Ammon's horn (tissue), 1 donor: Measurements from ENCODE around the gene RPL19.

Source experiments
- DNase-seq: peaks from one replicate; pipeline ENCODE4 v3.0.0-alpha.2; 2016; ENCODE audit warnings: low spot score

The RPL19 gene

DNA sequence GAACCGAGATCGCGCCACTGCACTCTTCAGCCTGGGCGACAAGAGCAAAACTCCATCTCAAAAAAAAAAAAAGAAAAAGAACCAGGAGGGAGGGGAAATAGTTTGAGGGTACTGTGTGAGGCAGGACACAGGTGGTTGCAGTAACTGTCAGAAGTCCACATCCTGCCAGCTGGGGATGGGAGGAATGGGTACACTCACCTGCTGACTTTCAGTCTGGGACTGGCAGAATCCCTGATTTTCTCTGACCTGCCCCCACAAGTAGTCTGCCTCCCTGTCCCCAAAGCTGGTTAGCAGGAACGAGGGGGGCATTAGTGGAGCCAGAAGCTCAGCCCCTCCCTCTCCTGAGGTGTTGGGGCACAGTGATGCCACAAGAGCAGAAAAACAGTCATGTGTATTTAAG lies 27.0 kb upstream of the RPL19 start:
- DNase-seq = no peak

DNA sequence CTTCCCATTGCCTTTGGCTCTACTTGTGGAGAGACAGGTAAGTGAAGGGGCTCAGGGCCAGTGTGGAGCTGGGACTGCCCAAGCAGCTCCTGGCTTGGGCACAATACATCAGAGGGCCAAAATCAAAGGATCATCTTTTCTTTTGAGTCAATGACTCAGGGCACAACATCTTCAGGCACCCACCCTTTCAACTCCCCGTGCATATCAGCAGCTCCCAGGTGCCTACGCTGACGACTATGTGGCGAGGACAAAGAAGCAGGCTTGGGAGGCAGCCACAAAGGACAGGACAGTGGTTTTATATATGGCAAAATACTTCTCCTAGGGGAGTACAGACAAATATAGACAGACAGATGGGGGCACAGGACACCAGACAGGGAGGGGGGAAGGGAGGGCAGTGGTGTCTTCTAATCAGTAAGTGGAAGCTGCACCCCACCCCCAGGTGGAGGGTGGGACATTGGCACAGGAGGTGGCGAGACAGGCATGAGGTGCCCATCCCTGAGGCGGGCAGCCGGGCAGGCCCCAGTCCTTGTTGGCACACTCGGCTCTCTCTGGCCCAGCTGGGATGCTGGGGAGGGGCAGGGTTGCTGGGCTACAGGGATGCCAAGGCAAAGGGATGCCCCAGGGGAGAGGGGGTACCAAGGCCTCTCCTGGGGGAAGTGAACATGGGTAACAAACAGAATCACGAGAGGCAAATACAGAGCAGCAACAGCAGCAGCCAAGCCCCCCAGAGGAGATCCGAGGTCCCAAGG lies 26.4 kb upstream of the RPL19 start:
- no peak for DNase-seq

DNA sequence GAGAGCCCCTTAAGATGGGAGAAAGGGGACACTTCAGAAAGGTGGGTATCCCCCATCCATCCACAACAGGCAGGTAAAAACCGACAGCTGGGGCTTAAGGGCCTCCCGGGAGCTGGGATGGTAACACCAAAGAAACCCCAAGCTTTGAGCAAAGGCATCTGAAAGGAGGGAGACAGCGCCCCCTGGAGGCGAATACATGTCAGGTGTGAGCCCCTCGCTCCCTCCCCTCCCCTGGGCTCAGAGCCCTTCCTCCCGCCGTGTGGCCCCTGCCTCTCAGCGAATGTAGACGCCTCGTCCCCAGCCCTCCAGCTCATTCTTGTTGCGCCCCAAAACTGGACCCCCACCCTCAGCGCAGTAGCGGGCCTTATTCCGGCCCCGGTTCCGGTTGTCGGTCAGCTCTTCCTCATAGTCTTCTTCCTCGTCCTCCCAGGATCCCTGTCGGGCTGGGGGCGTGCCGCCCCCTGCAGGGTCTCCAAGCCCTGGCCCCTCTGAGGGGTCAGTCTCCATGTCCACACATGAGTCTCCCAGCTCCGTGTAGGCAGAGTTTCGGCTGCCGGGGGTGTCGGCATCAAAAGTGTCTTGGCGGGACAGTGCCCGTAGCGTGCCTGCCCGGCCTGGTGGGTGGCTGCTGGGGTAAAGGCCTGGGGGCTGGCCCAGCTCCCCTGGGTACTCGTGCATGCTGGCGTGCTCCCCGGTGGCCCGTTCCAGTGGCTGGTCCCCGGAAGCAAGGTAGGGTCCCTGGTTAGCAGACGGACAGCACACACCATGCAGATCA lies 25.0 kb upstream of the RPL19 start:
- DNase-seq = peak; percentile 83

DNA sequence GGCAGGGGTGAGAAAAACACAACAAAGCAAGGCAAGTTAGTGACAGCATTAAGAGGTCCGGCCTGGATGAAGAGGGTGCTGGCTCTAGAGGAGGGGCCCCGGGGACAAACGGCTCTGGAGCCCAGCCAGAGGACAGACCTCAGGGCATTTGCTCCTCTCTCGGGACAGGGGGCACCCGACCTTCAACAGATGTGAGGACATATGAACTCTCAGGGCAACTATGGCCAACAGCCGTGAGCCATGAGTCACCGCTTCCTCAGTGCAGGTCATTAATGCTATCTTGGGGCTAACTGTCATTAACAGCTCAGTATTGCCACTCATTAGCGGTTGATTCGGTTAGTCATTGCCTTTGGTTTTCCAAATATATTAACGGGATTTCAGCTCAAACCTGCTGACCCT lies 24.4 kb upstream of the RPL19 start:
- no peak for DNase-seq

DNA sequence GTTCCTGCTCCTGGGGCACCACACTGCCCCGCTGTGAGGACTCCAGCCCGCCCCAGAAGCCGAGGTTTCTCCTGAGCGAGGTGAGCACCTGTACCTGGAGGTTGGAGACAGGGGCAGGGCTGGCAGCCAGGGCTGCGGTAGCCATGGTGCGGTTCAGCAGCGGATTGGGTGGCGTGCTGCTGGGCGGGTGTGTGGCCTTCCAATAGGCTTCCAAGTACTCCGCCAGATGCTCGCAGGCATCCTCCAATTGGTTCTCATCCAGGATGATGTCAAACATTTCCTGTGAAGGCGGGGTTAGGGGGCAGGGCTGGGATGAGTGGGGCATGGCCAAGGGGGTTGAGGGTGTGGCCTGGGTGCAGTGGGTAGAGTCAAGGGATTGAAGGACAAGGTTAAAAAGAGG lies 22.8 kb upstream of the RPL19 start:
- DNase-seq = no peak

DNA sequence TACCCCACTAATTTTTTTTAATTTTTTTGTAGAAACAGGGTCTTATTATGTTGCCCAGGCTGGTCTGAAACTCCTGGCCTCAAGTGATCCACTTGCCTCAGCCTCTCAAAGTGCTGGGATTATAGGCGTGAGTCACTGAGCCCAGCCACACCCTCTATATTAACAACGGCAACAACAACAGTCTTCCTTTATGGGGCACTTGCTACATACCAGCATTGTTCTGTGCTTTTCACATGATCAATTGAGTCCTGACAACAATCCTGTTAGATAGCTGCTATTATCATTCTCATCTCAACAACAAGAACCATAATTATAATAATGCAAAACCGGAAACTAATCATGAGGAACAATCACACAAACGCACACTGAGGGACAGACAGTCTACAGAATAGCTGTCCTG lies 21.5 kb upstream of the RPL19 start:
- DNase-seq = no peak

DNA sequence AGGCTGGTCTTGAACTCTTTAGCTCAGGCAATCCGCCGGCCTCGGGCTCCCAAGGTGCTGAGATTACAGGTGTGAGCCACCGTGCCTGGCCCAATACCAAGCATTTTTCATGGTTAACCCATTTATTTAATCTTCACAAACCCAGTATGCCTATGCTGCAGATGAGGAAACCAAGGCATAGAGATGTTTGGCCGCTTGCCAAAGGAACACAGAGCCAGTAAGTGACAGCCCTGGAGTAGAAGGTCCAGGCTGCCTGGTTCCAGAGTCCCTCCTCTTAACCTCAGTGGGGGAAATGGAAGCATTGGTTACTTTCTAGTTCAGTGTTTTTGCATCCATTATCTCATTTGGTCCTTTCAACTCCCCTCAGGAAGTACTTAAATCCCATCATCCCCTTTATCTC lies 18.8 kb upstream of the RPL19 start:
- DNase-seq = no peak

DNA sequence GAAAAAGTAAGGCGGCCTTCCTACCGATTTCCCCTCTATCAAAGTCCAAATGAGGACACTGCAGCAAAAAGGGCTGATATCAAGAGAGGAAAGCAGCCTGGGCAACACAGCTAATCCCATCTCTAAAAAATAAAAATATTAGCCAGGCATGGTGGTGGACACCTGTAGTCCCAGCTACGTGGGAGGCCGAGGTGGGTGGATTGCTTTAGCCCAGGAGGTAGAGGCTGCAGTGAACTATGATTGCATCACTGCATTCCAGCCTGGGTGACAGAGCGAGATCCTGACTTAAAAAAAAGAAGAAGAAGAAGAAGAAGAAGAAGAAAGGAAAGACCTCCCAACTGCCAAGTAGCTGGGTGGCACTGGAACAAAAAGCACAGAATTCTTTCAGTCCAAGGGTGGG lies 17.0 kb upstream of the RPL19 start:
- no peak for DNase-seq

DNA sequence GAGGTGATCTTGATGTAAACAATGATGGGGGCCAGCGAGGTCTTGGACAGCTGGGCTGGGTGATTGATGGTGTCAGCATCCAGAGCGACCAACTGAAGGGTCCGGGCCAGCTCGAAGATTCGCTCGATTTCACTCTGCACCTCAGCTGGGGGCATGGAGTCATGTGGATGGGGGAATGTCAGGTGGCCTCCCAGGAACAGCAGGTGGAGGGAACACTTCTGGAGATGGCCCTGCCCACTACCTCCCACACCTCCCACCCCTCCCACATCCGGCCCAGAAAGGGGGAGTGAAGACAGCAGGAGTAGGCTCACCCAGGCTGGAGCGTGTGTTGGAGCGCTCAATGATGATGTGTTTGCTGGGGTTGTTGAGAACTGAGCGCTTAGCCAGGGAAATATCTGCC lies 16.4 kb upstream of the RPL19 start:
- DNase-seq = no peak

DNA sequence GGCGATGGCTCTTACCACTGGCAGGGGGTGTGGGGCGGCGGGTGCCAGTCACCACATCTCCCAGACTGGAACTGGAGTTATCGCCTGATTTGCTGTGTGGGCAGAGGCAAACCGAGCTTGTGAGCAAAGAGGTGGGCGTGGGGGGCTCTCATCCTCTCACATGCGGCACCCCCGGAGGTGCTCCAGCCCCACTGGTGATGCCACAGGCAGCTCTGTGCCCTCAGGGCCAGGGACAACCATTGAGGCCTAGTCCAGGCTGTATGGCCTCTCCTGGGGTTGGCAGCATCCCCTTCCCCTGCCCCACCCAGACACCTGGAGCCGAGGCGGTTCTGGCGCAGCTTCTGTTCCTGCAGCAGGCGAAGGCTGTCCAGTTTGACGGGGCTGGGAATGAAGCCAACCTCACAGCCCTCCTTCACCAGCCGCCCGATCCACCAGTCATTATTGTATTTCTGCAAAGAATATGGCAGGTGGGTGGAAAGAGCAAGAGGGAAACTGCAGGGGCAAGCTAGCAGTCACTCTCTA lies 13.5 kb upstream of the RPL19 start:
- no peak for DNase-seq

DNA sequence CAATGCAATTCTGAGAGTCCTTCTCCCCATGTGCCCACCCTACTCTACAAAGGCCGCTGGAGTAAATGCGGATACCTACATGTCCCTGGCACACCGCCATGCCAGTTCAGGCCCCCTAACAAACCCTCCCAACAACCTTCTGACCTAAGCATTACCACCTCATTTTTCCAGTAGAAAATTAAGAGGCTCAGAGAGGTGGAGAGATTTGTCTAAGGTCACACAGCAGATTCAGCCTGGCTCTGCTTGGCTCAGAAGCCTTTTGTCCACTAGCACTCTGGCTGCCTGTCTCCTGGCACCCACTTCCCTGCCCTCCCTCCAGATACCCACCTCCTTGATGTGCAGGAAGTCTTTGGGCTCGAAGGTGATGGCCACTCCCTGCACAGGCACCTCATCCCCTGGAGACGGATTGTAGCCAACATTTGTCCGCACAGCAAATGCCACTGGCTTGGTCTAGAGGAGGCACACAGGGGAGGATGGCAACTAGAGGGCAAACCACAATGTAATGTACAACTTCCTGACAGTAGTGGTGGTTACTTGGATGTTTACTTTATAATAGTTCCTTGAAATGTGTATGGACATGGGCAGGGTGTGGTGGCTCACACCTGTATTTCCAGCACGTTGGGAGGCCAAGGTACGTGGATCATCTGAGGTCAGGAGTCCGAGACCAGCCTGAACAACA lies 12.8 kb upstream of the RPL19 start:
- DNase-seq = no peak

DNA sequence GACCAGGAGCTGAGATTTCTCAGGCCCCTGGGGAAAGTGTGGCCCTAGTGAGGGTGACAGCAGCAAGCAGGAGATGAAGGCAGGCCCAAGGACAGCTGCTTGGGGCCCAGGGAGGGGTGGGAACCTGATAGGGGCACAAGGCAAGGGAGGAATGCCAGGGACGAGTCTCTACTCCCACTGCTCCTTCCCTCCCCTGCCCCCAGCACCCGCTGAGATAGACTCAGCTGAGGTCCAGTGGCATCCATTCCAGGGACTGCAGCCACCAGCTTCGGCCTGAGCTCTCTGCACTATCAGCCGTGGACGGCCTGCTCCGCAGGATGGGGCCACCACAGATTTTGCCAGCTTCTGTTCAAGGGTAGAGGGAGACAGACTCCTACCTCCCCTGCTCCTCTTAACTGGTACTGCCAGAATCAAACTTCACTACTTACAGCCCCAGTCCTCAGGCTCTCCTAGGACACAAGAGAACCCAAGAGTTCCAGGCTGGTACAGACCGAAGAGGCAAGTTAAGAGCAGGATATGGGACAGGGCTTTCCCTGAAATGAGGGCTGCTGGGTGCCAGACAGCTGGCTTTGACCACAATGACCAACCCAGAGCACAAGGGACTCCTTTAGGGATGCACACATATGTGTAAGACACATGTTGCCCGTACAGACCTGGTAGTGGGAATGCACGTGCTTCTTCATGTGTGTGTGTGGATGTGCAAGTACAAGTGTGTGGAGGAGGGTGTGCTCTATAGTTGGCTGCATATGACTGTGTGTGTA lies 8.2 kb upstream of the RPL19 start:
- DNase-seq = no peak

DNA sequence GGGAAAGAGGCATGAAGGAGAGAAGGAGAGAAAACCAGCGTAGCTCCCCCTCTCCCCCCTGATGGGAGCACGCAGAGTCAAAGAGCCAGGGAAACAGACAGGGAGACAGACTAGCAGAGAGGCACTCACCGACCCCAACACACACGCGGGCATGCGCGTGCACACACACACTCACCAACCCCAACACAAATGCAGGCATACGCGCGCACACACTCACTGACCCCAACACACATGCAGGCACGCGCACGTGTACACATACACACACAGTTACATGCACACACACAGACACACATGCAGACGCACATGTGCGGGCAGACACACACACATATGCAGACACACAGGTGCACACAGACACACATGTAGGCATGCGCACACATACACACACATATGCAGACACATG lies 7.2 kb upstream of the RPL19 start:
- no peak for DNase-seq

DNA sequence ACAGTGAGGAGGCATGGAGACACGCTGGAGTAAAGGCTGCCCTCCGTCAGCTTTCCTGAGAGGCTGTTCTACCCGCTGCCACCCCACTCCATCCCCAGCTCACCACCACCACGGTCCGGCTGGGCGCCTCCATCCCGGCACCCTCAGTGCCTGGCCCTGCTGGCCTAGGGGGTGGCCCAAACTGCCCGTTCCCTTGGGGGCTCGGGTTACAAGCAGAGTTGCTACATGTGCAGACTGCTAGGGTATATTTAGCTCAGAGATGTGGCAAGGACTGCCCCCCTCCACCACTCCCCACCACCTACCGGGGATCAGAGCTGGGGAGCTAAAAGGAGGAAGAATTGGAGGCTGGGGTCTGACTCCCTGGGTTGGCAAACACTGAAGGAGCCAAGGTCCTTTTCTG lies 6.7 kb upstream of the RPL19 start:
- DNase-seq = no peak

DNA sequence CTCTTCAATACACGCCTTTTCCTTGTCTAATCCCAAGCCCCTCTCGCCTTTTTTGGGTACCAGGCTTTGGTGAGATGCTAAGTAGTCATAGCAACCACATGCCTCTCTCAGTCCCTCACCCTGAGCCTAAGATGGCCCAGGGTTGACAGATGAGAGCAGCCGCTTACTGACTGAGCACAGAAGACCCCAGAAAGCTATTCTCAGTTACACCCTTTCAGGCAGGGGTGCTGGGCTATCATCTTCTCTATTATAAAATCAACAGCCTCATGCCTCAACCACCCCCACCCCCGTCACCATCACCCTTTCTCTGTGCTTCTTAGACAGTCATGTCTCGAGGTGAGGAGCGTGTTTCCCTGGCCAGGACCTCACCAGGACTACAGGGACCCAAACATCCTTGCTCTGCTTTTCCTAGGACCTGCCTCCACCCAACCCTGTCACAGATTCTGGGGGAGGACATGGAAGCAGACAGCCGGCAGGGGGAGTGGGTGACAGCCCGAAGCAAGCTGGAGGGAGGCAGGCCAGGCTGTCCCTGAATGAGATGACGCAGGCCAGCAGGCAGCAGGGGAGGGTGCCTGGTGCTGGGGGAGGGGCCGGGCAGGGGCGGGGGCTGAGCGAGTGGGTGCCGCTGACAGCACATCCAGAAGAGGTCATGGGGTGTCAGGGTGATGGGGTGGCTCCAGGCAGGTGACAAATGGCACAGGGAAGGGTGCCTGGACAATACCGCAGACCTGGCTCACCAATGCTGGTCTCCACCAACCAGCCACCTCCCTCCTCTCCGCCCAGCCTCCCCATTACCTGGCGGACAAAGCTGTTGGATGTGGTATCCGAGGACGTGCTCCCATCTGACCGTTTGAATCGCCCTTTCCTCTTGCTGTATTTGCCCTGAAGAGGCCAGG lies 5.7 kb upstream of the RPL19 start:
- peak; percentile 90 for DNase-seq

DNA sequence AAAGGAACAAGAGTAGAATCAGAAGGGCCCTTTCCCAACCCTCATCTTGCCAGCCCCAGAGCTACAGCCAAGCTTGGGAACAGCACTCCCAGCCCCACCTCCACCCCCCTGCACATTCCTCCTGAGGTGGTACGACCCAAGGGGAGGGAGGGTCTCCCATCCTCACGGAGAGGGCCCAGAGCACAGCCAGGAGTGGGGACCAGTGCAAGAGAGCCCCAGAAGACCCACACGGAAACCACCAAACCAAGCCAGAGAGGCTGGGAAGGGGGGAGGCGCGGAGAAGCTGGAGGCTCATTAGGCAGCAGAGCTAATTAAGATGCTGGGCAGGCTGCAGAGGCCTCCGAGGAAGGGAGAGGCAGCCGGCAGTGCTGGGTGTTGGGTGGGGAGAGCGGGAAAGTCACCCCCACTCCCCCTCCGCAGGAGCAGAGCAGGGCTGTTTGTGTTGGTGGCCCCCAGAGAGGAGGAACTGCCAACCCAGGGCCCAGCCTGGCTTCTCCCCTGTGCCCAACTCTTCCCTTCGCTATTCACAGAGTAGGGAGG lies 5.0 kb upstream of the RPL19 start:
- DNase-seq = peak; percentile 69

DNA sequence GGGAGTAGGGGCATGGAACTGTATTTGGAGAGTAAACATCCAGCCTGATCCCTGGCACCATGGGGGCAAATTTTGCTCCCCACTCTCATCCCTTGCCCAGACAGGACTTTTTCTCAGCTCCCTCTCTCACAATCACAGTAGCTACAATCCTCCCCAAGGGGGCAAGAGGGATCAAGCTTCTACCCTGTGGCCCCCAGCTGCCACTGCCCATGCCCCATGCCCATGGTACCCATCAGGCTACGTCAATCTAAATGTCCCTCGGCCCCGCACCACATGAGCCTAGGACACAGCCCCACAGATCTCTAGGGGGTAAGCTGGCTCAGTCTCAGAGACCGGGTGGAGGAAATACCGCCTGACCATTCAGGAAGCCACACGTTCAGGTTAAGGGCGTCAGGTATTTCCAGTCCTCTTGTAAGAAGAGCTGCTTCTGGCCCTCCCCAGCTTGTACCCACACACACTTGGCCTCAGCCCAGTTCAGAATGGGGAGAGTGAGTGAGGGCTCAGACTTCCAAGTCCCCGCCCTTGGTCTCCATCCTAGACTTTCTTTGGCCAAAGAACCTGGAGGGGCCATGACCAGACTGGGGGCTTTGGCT lies 4.4 kb upstream of the RPL19 start:
- no peak for DNase-seq

DNA sequence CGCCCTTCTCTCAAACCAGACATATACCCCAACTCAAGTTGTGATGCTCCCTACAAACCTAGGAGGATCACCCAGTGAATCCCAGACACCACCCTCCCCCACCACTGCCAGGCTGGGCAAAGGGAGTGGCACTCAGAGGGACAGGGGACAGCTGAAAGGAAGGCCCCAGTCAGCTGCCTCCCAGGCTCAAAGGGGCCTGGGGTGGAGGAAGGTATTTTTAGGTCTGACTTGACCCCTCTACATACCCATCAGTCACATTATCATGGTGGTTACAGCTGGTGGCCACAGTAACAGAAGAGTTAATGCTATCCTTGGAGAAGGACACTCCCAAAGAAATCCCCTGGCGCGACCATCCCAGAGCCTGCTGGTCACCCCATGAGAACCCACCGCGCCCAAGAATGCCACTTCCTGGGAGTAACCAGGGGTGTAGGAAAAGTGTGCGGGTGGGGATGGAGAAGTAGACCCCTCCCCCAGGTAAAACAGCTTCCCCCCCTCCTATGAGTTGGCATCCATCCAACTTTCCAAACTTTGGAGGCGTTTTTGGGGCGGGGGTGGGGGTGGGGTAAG lies 3.8 kb upstream of the RPL19 start:
- no peak for DNase-seq

DNA sequence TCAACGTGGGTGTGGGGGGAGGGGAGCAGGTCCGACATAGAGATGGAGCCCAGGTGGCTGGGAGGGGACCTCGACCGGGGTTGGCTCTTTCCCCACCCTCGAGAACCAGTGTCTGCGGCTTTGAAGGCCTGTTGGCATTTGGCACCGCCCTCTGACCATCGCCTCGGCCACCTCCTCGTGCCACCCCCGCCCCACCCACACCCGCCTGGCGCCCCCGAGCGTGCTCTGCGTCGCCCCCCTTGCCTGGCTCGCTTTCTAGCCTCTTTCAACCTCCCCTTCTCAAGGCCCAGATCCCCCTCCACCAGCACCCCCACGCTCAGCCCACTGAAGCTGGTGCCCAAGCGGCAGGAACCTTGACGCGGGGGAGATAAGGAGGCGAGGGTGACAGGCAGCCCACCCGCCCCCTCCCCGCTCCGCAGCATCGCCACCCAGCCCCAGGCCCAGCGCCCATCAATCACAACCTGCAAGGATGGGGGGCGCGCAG lies 3.2 kb upstream of the RPL19 start:
- DNase-seq = no peak
